Urinary bladder (tissue), 4 donors: ENCODE results near the gene RUSF1. TPM values are rescaled to one million over a fixed set of nuclear protein-coding genes. Genes with fewer than 3 reads are reported as not detected.

ENCODE experiments used
- DNase-seq: peaks from one replicate; pipeline ENCODE4 v3.0.0-alpha.2; 2015; ENCODE audit errors: extremely low spot score
- H3K27ac ChIP-seq: one replicate; pipeline ENCODE4 v1.5.1; 2013; ENCODE audit warnings: low read depth, mild to moderate bottlenecking, moderate library complexity
- H3K36me3 ChIP-seq: one replicate; pipeline ENCODE4 v1.6.1; 2013; ENCODE audit warnings: mild to moderate bottlenecking, moderate library complexity; ENCODE audit not compliant: insufficient read depth
- H3K4me1 ChIP-seq: one replicate; pipeline ENCODE4 v1.6.1; 2013; ENCODE audit warnings: mild to moderate bottlenecking, moderate library complexity; ENCODE audit not compliant: insufficient read depth
- H3K4me3 ChIP-seq: one replicate; pipeline ENCODE4 v1.5.1; 2013; ENCODE audit warnings: low read depth, low read length
- WGBS: extraction: QIAGEN DNeasy Blood & Tissue Kit; methylation state at CpG from one replicate; pipeline ENCODE4 v1.1.7; 2013; 5-methylcytosine and 5-hydroxymethylcytosine counted together
- polyA plus RNA-seq: library from polyadenylated mRNA; stranded (reverse); fragments of 200-250 nt; gene quantifications from one replicate; pipeline ENCODE4 v1.2.3, GENCODE V29; 2013
- total RNA-seq: library from RNA; depleted of rRNA; stranded (reverse); fragments of >200 nt; gene quantifications from one replicate; pipeline ENCODE4 v1.2.3, GENCODE V29; 2014
- donor health status: healthy with polysubstance abuse.
- donor health status: healthy.

RUSF1 gene
- total and polyA plus RNA-seq, 2 donors: 59.4 TPM

DNA sequence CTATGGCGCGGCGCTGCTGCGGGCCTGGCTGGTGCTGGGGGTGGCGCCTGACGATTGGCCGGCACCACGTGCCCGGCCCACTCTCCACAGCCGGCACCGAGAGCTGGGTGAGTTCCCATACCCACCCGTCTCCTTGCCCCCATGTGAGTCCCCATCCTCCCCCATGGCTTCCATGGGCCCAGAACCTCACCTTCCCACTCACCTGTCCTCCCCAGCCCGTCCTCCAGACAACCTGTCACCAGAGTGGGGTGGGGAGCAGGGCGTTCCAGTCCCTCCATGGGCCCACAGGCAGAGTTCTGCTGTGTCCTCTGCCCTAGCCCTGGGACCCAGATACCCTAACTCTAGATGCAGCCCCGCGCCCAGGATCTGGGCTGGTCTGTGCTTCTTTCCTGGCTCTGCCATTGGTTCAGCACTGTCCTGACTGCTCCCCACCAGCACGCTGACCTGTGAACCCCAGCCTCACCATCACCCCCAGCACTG is 43.4 kb downstream of the RUSF1 start:
- Histone ChIP-seq H3K4me3 (no peak overlapping the region), H3K27ac (no peak overlapping the region), H3K4me1 (no peaks in the 10 kb centered on the region), H3K36me3 (peaks cover 4% of the 10 kb centered on the region)
- no peak for DNase-seq
- 94% methylated on average over 17 of the region's 17 CpGs for WGBS

DNA sequence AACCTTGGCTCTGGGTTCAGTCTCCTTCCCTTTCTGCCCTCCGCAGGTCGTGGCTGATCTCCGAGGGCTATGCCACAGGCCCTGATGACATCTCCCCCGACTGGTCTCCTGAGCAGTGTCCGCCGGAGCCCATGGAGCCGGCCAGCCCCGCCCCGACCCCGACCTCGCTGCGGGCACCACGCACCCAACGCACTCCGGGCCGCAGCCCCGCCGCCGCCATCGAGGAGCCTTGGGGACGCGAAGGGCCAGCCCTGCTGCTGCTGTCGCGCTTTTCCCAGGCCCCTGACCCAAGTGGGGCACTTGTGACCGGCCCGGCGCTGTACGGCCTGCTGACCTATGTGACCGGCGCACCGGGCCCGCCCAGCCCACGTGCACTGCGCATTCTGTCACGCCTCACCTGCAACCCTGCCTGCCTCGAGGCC is 43.8 kb downstream of the RUSF1 start:
- Histone ChIP-seq H3K27ac (no peak overlapping the region), H3K4me1 (no peaks in the 10 kb centered on the region), H3K4me3 (no peak overlapping the region), H3K36me3 (peaks cover 4% of the 10 kb centered on the region)
- WGBS: 96% methylated on average over 36 of the region's 36 CpGs
- no peak for DNase-seq

DNA sequence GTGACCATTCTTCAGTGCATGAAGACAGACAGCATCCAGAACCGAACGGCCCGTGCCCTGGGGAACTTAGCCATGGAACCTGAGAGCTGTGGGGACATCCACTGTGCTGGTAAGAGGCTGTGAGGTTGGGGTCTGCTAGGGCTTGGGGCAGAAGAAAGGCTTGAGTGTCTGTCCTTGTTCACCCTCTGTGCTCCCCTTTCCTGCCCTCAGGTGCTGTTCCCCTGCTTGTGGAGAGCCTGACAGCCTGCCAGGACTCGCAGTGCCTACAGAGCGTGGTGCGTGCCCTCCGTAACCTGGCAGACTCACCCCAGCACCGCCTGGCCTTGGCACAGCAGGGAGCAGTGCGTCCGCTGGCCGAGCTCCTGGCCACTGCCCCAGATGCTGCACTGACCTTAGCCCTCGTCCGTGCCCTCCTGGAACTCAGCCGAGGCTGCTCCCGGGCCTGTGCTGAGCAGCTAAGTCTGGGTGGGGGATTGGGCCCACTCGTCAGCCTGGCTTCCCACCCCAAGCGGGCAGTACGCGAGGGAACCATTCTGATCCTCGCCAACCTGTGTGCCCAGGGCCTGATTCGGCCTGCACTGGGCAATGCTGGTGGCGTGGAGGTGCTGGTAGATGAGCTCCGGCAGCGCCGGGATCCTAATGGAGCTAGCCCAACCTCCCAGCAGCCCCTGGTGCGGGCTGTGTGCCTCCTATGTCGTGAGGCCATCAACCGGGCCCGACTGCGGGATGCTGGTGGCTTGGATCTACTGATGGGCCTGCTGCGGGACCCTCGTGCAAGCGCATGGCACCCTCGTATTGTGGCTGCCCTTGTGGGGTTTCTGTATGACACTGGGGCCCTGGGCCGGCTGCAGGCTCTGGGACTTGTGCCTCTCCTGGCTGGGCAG is 46.0 kb downstream of the RUSF1 start:
- H3K4me3 ChIP-seq: no peak overlapping the region
- H3K27ac ChIP-seq: no peak overlapping the region
- no peak for DNase-seq
- peaks cover under 1% of the 10 kb centered on the region for H3K4me1 ChIP-seq
- peaks cover 4% of the 10 kb centered on the region for H3K36me3 ChIP-seq
- 93% methylated on average over 35 of the region's 35 CpGs for WGBS

DNA sequence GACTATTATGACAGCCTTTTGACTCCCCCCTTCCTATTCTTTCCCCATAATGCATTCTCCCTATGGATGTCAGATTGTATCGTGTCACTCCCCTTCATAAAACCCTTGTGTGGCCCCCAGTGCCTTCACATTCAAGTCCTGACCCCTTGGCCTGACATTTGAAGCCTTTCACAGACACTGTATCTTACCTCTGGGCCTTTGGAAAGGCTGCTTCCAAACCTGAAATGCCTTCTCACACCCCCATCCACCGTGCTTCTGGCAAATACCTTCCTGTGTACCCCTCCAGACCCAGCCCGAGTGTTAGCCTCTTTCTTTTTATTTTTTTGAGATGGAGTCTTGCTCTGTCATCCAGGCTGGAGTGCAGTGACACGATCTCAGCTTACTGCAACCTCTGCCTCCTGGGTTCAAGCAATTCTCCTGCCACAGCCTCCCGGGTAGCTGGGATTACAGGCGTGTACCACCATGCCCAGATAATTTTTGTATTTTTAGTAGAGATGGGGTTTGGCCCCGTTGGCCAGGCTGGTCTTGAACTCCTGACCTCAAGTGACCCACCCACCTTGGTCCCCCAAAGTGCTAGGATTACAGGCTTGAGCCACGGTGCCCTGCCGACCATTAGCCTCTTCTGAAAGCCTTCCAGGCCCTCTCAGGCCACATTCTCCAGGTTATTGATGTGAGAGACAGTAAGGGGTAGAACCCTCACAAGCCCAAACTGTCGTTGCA is 46.8 kb downstream of the RUSF1 start:
- Histone ChIP-seq H3K36me3 (peaks cover 4% of the 10 kb centered on the region), H3K4me1 (peaks cover 2% of the 10 kb centered on the region), H3K4me3 (no peak overlapping the region), H3K27ac (no peak overlapping the region)
- WGBS: 90% methylated on average over 10 of the region's 10 CpGs
- DNase-seq: no peak

DNA sequence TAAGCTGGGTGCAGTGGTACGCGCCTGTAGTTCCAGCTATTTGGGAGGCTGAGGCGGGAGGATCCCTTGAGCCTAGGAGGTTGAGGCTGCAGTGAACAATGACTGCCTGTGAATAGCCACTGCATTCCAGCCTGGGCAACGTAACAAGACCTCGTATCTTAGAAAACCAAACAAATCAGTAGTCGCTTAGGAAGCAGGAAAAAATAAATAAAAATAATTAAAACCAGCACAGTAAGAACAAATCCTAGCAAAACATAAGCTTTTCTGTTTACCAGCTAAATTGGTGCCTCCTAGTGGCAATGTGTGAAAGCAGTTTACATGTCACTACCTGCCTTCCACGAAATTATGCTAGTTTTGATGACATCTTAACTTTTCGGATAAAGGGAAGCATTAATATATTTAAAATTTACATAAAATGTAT is 47.6 kb downstream of the RUSF1 start:
- Histone ChIP-seq H3K4me1 (peaks cover 2% of the 10 kb centered on the region), H3K4me3 (peak overlapping the region; percentile 27), H3K36me3 (peaks cover 4% of the 10 kb centered on the region), H3K27ac (no peak overlapping the region)
- DNase-seq: no peak
- 42% methylated on average over 8 of the region's 8 CpGs for WGBS

DNA sequence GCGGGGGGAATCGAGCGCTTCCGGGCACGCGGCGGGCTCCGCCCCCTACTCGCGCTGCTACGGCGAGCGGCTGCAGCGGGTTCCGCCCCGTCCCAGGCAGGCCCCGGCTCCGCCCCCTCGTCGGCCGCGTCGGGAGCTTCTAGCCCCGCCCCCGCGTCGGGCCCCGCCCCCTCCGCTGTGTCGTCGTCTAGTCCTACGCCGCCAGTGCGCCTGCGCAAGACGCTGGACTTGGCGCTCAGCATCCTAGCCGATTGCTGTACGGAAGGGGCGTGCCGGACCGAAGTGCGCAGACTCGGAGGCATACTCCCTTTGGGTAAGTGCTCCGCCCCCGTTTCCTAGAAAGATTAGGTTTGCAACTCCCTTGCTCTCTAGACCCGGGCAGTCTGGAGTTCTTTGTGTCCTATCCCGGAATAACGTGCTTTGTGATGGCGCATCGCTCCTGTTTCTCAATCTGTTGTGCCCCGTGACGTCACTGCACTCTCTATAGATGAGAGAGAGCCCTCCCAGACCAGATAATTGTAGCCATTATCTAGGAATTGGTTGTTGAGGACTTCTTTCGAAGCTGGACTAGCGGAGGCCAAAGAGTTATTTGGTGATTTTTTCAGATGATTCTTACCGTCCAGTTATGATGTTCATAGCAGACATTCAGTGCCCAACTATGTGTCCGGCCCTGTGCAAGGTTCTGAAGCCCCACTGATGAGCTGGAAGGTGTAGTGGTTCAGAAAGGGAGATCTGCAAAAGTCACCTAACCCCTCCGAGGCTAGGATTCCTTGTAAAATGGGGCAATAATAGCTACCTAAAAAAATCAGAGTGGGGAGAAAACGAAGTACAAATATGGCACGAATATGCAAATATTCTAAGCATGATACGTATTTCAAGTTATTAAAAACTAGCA is 48.3 kb downstream of the RUSF1 start:
- H3K36me3 ChIP-seq: peaks cover 4% of the 10 kb centered on the region
- 1% methylated on average over 61 of the region's 61 CpGs for WGBS
- H3K4me3 ChIP-seq: peak overlapping the region; percentile 62
- peaks cover 2% of the 10 kb centered on the region for H3K4me1 ChIP-seq
- H3K27ac ChIP-seq: peak overlapping the region; percentile 100
- DNase-seq: peak; percentile 98

DNA sequence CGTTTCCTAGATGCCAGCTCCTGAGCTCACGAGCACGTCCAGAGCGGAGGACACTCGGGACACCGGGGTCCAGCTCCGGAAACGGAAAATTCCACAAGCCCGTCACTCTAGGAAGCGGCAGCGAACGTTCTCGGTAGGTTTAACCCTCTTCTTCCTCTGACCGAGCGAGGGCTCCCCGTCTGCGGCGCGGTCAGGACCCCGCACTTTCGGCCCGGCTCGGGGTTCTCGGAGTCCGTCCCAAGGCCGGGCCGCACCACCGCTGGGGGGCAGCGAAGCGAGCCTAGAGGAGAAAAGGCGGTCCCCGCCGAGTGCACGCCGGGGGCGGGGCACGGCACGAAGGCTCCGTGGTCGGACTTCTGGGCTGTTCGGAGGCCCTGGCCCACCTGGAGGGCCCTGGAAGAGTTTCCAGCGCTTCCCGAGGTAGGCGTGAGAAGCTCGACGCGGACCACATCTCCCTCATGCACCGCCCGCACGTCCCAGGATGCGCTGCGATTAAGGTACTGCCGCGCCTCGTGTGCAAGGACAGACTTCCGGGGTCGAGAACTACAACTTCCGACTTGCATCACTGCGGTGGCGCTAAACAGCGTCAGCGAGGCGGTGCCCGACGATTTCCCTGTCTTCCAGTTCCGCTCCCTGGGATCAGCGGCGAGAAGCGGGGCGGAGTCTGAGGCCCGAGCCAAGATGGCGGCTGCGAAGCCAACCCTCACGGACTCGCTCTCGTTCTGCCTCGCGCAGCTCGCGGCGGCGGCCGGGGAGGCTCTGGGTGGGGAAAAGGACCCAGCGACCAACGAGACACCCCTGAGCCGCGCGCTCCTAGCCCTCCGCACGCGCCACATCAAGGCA is 49.1 kb downstream of the RUSF1 start, which contains the start of gene ARMC5:
ARMC5 (plus strand) TSS at position 658 of the 843 bp plus-strand sequence; CDS start at position 682, 24 bp downstream.
- H3K27ac ChIP-seq: peak within 1 kb of the TSS; percentile 100
- peak within 1 kb of the TSS; percentile 62 for H3K4me3 ChIP-seq
- WGBS: under 1% methylated on average over 91 of the region's 91 CpGs
- peaks cover 4% of the 10 kb centered on the region for H3K36me3 ChIP-seq
- peak; percentile 96 for DNase-seq
- H3K4me1 ChIP-seq: peaks cover 2% of the 10 kb centered on the region

DNA sequence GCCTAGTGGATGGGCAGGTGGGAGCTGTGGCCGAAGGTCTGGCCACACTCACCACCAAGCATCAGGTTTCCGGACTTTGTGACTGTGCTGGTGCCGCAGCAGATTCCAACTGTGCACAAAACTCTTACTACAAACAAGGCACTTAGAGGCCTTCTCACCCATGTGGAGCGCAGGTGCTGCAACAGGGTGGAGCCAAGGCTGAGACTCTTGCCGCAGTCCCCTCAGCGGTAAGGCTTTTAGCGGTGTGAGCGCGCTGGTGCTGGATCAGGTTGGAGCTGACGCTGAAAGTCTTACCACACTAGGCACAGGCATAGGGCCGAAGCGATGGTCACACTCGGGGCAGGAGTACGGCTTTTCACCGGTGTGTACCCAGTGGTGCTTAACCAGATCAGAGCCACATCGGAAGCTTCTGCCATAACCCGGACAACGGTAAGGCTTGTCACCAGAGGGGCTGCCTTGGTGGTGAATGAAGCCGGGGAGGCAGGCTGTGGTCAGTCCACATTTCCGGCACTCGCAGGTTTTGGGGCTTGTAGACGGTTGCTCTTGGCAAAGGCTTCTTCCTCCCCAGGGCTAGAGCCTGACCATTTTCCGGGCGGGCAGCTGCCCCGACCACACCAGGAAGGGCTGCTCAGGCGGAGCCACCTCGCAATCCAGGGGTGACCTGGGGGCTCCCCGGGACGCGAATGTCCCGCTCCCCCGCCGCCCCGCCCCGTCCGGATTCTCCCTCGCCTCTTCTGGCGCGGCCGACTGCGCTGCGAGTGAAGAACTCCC is 49.9 kb downstream of the RUSF1 start:
- DNase-seq: no peak
- Histone ChIP-seq H3K27ac (peak overlapping the region; percentile 90), H3K4me1 (peaks cover 2% of the 10 kb centered on the region), H3K36me3 (peaks cover 4% of the 10 kb centered on the region), H3K4me3 (peak overlapping the region; percentile 62)
- 1% methylated on average over 42 of the region's 42 CpGs for WGBS

DNA sequence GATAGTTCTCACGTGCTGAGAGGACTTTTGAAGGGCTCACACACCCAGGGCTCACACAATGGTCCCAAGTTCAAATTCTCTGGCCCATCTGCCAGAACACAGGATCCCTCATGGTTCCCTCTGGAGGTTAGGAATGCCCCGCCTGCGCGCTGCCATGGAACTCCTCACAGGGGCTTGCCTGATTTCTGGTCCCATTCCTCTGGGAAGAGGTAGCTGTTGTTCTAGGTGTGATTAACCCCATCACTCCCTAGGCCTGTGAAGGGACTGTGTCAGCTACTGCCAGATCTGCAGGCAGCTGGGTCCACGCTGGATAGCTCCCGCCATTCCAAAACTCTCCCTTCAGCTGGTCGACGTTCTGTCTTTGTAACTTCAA is 51.2 kb downstream of the RUSF1 start:
- DNase-seq: no peak
- 72% methylated on average over 8 of the region's 8 CpGs for WGBS
- peaks cover 1% of the 10 kb centered on the region for H3K36me3 ChIP-seq
- H3K4me1 ChIP-seq: peaks cover 5% of the 10 kb centered on the region
- no peak overlapping the region for H3K4me3 ChIP-seq
- no peak overlapping the region for H3K27ac ChIP-seq

DNA sequence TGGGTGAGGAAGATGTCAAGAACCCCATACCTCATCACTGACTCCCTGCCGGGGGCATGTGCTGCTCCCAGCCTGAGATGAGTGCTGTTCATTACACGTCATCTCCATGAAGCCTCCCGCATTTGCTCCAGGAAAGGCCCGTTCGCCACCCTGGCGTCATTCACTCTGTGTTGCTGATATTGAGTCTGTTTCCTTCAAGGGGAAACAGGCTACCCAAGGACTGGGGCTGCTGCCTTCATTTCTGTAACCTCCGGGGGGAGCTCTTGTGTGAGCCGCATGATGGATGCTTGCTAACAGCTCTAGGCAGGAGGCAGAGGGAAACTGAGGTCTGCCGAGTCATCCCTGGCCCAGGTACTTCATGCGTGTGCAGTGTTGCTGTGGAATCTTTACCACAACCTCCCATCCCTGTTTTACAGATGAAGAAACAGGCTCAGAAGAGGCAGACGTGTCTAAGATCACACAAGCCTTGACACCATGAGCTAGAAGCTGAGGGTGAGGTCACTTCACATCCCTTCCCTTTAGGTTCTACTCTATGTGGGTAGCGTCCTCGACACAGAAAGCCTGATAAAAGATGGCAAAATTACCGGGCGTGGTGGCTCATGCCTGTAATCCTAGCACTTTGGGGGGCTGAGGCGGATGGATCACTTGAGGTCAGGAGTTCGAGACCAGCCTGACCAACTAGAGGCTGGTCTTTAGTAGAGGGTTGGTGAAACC is 52.4 kb downstream of the RUSF1 start:
- Histone ChIP-seq H3K36me3 (no peaks in the 10 kb centered on the region), H3K4me1 (peaks cover 5% of the 10 kb centered on the region), H3K27ac (no peak overlapping the region), H3K4me3 (no peak overlapping the region)
- no peak for DNase-seq
- 75% methylated on average over 17 of the region's 17 CpGs for WGBS
